ENCODE data around the gene TMEM236. TPM values are rescaled to one million over a fixed set of nuclear protein-coding genes. Genes with fewer than 3 reads are reported as not detected.

TMEM236 gene, protein sequence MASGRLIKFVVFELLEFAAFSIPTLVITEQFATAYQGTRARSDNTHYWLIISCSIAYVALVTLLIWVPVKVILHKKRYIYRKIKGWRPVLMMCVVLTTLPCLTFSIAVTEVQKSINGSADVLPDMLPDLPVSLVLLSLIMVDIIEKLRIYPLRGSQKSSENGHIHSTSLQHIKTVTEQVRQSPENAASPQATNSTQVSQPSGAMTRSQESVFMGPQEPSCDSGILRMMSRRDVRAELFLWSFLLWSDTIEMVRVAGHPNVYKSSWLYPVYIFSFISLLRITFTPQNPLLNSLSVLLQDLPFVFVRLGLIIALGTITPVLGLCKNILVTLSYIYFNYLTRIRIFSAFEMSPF
- 1 to 10 TPM in 1 of 4 donors, under 1 TPM in 3; 0.20 to 1.0 (median 0.59) TPM for total RNA-seq
- polyA plus RNA-seq: under 1 TPM; 0.15 to 0.93 (median 0.42) TPM
- long read RNA-seq, donor 1: 0 reads
- long read RNA-seq, donor 2: 0 reads

DNA sequence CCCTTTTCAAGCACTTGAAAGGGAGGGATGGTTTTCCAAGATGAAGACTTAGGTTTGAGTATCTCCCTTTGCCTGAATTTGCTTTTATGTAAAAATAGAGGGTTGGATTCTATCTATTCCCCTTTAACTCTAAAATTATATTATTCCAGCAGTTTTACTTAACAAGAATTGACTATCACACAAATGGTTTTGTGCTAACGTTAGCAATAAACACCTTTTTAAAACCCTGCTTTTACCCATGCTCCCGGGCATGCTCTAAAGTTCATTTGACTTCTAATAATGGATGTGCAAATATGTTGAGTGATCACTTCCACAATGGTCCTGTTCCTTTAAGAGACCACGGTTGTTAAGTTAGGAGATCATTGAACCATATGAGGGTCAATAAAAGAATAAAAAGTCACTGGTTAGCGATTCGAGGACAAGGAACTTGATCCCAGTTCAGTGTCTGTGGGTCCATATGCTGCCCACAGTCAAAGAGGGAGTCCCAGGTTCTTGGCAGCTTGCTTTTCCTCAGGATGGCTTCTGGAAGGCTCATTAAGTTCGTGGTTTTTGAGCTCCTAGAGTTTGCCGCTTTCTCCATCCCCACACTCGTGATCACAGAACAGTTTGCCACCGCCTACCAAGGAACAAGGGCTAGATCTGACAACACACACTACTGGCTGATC, at the start of gene TMEM236:
Gene TMEM236 (plus strand): TSS at position 421 of the 665 bp plus-strand sequence. CDS start 95 bp downstream, at position 516.
- intact Hi-C loops (cut with DNase I): no loop called here
- Histone ChIP-seq H3K4me1 (no peaks in the 10 kb centered on the region), H3K9me3 (no peaks in the 10 kb centered on the region), H3K27ac (no peak within 1 kb of the TSS), H3K36me3 (ENCODE audit: insufficient read depth in 1 of 2, low read depth in 1 of 2) (no peaks in the 10 kb centered on the region), H3K4me3 (no peak within 1 kb of the TSS), H3K27me3 (ENCODE audit: insufficient read depth in 3 of 3, low read length in 2 of 3) (no peaks in the 10 kb centered on the region)
- no peak for ATAC-seq
- DNase-seq: no peak
- TF ChIP-seq, protein P1, sequence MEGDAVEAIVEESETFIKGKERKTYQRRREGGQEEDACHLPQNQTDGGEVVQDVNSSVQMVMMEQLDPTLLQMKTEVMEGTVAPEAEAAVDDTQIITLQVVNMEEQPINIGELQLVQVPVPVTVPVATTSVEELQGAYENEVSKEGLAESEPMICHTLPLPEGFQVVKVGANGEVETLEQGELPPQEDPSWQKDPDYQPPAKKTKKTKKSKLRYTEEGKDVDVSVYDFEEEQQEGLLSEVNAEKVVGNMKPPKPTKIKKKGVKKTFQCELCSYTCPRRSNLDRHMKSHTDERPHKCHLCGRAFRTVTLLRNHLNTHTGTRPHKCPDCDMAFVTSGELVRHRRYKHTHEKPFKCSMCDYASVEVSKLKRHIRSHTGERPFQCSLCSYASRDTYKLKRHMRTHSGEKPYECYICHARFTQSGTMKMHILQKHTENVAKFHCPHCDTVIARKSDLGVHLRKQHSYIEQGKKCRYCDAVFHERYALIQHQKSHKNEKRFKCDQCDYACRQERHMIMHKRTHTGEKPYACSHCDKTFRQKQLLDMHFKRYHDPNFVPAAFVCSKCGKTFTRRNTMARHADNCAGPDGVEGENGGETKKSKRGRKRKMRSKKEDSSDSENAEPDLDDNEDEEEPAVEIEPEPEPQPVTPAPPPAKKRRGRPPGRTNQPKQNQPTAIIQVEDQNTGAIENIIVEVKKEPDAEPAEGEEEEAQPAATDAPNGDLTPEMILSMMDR (IDR thresholded peaks at IDR 0.05): no peak
- 46 to 53% (median 48%) methylated on average over 9 of the region's 9 CpGs for WGBS, 3 donors

GRCh38 chr10:17703706-17704105, 48.3 kb upstream of the TMEM236 start:
- intact Hi-C loops (cut with DNase I): no loop called here
- H3K4me3 ChIP-seq: no peak overlapping the region
- TF ChIP-seq, protein P1 (IDR thresholded peaks at IDR 0.05): no peak
- DNase-seq: no peak
- H3K27ac ChIP-seq: no peak overlapping the region
- ATAC-seq: peak in 2 of 4 donors; percentile 40 to 45
- no peaks in the 10 kb centered on the region for H3K4me1 ChIP-seq
- no peaks in the 10 kb centered on the region for H3K27me3 ChIP-seq (ENCODE audit: insufficient read depth in 3 of 3, low read length in 2 of 3)
- WGBS, 3 donors: 80 to 93% (median 90%) methylated on average over 3 of the region's 3 CpGs
- H3K9me3 ChIP-seq: no peaks in the 10 kb centered on the region
- peaks cover 0 to 84% of the 10 kb centered on the region in 2 donors for H3K36me3 ChIP-seq (ENCODE audit: insufficient read depth in 1 of 2, low read depth in 1 of 2)

GRCh38 chr10:17708821-17709220, 43.2 kb upstream of the TMEM236 start:
- DNase-seq (no peak), ATAC-seq (no peak)
- TF ChIP-seq, protein P1 (IDR thresholded peaks at IDR 0.05): no peak
- Histone ChIP-seq H3K27me3 (ENCODE audit: insufficient read depth in 3 of 3, low read length in 2 of 3) (no peaks in the 10 kb centered on the region), H3K4me1 (peaks cover 4% of the 10 kb centered on the region), H3K9me3 (no peaks in the 10 kb centered on the region), H3K36me3 (ENCODE audit: insufficient read depth in 1 of 2, low read depth in 1 of 2) (peaks cover 8 to 91% of the 10 kb centered on the region in 2 donors), H3K4me3 (no peak overlapping the region), H3K27ac (no peak overlapping the region)
- intact Hi-C loops (cut with DNase I): no loop called here
- 96 to 97% (median 96%) methylated on average over 10 of the region's 10 CpGs for WGBS, 3 donors

DNA sequence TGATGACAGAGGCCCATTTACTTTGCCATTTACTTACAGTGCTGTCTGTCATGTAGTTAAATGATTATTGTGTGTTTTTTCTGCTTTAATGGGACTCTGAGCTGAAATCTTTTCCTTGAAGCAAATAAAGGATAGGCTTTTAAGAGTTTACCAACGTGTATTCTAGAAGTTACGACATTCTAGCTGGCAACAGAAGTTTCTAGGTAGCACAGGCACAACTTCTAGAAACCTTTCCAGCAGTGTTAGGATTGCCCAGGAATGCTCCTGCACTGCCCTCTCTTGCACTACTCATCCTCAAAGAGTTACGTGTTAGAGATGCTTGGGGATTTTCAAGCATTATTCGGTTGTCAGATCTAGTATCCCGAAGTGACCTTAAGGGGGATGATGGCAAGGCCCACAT, 42.5 kb upstream of the TMEM236 start:
- Histone ChIP-seq H3K4me3 (no peak overlapping the region), H3K4me1 (peaks cover 4% of the 10 kb centered on the region), H3K27ac (no peak overlapping the region), H3K27me3 (ENCODE audit: insufficient read depth in 3 of 3, low read length in 2 of 3) (no peaks in the 10 kb centered on the region), H3K9me3 (no peaks in the 10 kb centered on the region), H3K36me3 (ENCODE audit: insufficient read depth in 1 of 2, low read depth in 1 of 2) (peaks cover 10 to 91% of the 10 kb centered on the region in 2 donors)
- 39 to 75% (median 43%) methylated on average over 5 of the region's 5 CpGs for WGBS, 3 donors
- DNase-seq: no peak
- ATAC-seq: peak in 3 of 4 donors; percentile 33 to 65 (median 54)
- intact Hi-C loops (cut with DNase I): no loop called here
- TF ChIP-seq, protein P1 (IDR thresholded peaks at IDR 0.05): no peak

Measured in psoas muscle (tissue), 8 donors.